SK-N-SH treated with all-trans-retinoic acid at 6 μM for 48 hours (cell line): ENCODE measurements around the gene SDK1.

Experiments used
- ARNTL ChIP-seq: fragments of 450-650 bp; formaldehyde crosslinking; IDR thresholded peaks from 2 replicates; pipeline ENCODE4 v1.5.0; 2020; ENCODE audit warnings: low read depth, mild to moderate bottlenecking, moderate library complexity, borderline replicate concordance
- CREB5 ChIP-seq: fragments of 250-450 bp; sonication (Bioruptor Pico); IDR thresholded peaks from 2 replicates; pipeline ENCODE4 v1.5.1; 2020; ENCODE audit warnings: low read depth, mild to moderate bottlenecking, moderate library complexity
- CSRNP3 ChIP-seq: fragments of 250-450 bp; sonication (Bioruptor Pico); IDR thresholded peaks from 2 replicates; pipeline ENCODE4 v1.5.1; 2021; ENCODE audit warnings: mild to moderate bottlenecking, moderate library complexity
- ESRRG ChIP-seq: fragments of 250-450 bp; sonication (Bioruptor Pico); IDR thresholded peaks from 2 replicates; pipeline ENCODE4 v1.6.1; 2021; ENCODE audit warnings: mild to moderate bottlenecking
- POU6F1 ChIP-seq: fragments of 250-450 bp; sonication (Bioruptor Pico); IDR thresholded peaks from 2 replicates; pipeline ENCODE4 v1.8.0; 2021; ENCODE audit warnings: low read depth, mild to moderate bottlenecking, moderate library complexity, borderline replicate concordance
- RARB ChIP-seq: fragments of 250-450 bp; sonication (Bioruptor Pico); IDR thresholded peaks from 2 replicates; pipeline ENCODE4 v1.8.0; 2021; ENCODE audit warnings: mild to moderate bottlenecking, moderate library complexity
- TSHZ2 ChIP-seq: fragments of 250-450 bp; sonication (Bioruptor Pico); IDR thresholded peaks from 2 replicates; pipeline ENCODE4 v1.5.0; 2020; ENCODE audit warnings: mild to moderate bottlenecking, moderate library complexity
- ZFP3 ChIP-seq: fragments of 250-450 bp; sonication (Bioruptor Pico); IDR thresholded peaks from 2 replicates; pipeline ENCODE4 v1.5.0; 2020; ENCODE audit warnings: mild to moderate bottlenecking, moderate library complexity
- ZNF70 ChIP-seq: fragments of 450-650 bp; formaldehyde crosslinking; IDR thresholded peaks from 2 replicates; pipeline ENCODE4 v1.5.0; 2020; ENCODE audit warnings: mild to moderate bottlenecking, moderate library complexity

DNA sequence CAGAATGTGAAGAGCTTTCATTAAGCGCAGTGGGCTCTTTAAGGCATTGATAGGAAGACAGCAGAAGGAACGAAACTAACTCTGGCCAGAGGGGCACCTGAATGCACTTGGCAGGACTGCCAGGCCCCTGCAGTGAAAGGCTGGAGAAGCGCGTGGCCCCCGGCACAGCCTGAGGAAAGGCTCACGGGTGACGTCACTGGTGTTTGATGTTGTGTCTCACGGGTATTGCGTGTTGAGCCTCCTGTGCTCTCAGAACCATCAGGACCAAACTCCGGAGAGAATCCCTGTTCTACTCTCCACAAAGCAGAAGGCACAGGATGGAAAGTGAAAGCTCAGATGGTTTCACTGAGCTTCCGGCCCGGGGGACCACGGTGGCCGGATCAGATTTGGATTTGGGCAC lies 865.3 kb downstream of the SDK1 start:
- TF ChIP-seq POU6F1 (no peak), CREB5 (CRISPR knock-in tag) (no peak), TSHZ2 (CRISPR knock-in tag) (no peak), ZNF70 (CRISPR knock-in tag) (no peak), ARNTL (CRISPR knock-in tag) (no peak), CSRNP3 (CRISPR knock-in tag) (no peak), ESRRG (CRISPR knock-in tag) (no peak), ZFP3 (CRISPR knock-in tag) (no peak), RARB (CRISPR knock-in tag) (no peak)
